ENCODE results near the gene PHPT1.

Gene PHPT1

GRCh38 chr9:136806067-136806466, 43.1 kb upstream of the PHPT1 start:
- Histone ChIP-seq H3K9ac (ENCODE audit: low read depth, low read length) (peak overlapping the region; percentile 71; the same call in 1 of the 2 replicates), H3K9me3 (ENCODE audit: insufficient read depth, low read length, severe bottlenecking) (no peaks in the 10 kb centered on the region), H3K79me2 (ENCODE audit: insufficient read depth, low read length) (peaks cover 40% of the 10 kb centered on the region), H3K27ac (ENCODE audit: low read length) (no peak overlapping the region), H3K4me3 (ENCODE audit: low read depth in 1 of 2, low read length in 2 of 2) (peak overlapping the region in 1 of 2 experiments; percentile 84; a peak in 1 of 4 replicates), H3K27me3 (ENCODE audit: insufficient read depth, low read length, poor library complexity) (peaks cover 5% of the 10 kb centered on the region), H4K20me1 (ENCODE audit: insufficient read depth, low read length) (peaks cover 14% of the 10 kb centered on the region; the same call in 1 of the 2 replicates), H3K4me2 (ENCODE audit: insufficient read depth, low read length) (peak overlapping the region; percentile 95), H3K4me1 (ENCODE audit: insufficient read depth, low read length) (peaks cover 38% of the 10 kb centered on the region), H3K36me3 (ENCODE audit: insufficient read depth, low read length) (peaks cover 23% of the 10 kb centered on the region), H2AFZ (ENCODE audit: low read depth, low read length) (no peak overlapping the region)
- TF ChIP-seq CTCF (IDR thresholded peaks at IDR 0.05; ENCODE audit: borderline replicate concordance, extremely low read depth, low read length, poor library complexity, severe bottlenecking) (no peak), EZH2 (IDR thresholded peaks at IDR 0.05; ENCODE audit: borderline replicate concordance, low read depth, low read length, severe bottlenecking) (no peak)
- DNase-seq (no peak), ATAC-seq (ENCODE audit: insufficient read depth, low read depth) (no peak)

- peaks cover 37% of the 10 kb centered on the region for H3K4me1 ChIP-seq (ENCODE audit: insufficient read depth, low read length)
- no peaks in the 10 kb centered on the region for H3K9me3 ChIP-seq (ENCODE audit: insufficient read depth, low read length, severe bottlenecking)
- peak overlapping the region; percentile 71 for H3K9ac ChIP-seq (ENCODE audit: low read depth, low read length)
- TF ChIP-seq CTCF (IDR thresholded peaks at IDR 0.05; ENCODE audit: borderline replicate concordance, extremely low read depth, low read length, poor library complexity, severe bottlenecking) (no peak), EZH2 (IDR thresholded peaks at IDR 0.05; ENCODE audit: borderline replicate concordance, low read depth, low read length, severe bottlenecking) (no peak)
- H3K4me2 ChIP-seq (ENCODE audit: insufficient read depth, low read length): peak overlapping the region; percentile 95
- peaks cover 46% of the 10 kb centered on the region for H3K79me2 ChIP-seq (ENCODE audit: insufficient read depth, low read length)
- no peak for ATAC-seq (ENCODE audit: insufficient read depth, low read depth)
- 0 out of 2 replicates have a peak overlapping the region, but pooled peaks have one; percentile 0 for H3K27ac ChIP-seq (ENCODE audit: low read length)
- DNase-seq: no peak
- no peaks in the 10 kb centered on the region for H3K27me3 ChIP-seq (ENCODE audit: insufficient read depth, low read length, poor library complexity)
- peaks cover 16% of the 10 kb centered on the region; the same call in 1 of the 2 replicates for H4K20me1 ChIP-seq (ENCODE audit: insufficient read depth, low read length)
- H3K4me3 ChIP-seq (ENCODE audit: low read depth in 1 of 2, low read length in 2 of 2): peak overlapping the region; percentile 22 to 84; a peak in 3 of 4 replicates
- H3K36me3 ChIP-seq (ENCODE audit: insufficient read depth, low read length): peaks cover 30% of the 10 kb centered on the region
- H2AFZ ChIP-seq (ENCODE audit: low read depth, low read length): no peak overlapping the region
Observed at GRCh38 chr9:136806631-136807201, 42.5 kb upstream of the PHPT1 start.

GRCh38 chr9:136807281-136808074, 41.7 kb upstream of the PHPT1 start, which contains the start of gene RABL6:
Gene RABL6 (plus strand): TSS chr9:136807948. CDS start chr9:136808197, 249 bp downstream.
- Histone ChIP-seq H3K27ac (ENCODE audit: low read length) (peak within 1 kb of the TSS; percentile 81), H3K4me2 (ENCODE audit: insufficient read depth, low read length) (peak within 1 kb of the TSS; percentile 95), H3K36me3 (ENCODE audit: insufficient read depth, low read length) (peaks cover 30% of the 10 kb centered on the region), H3K27me3 (ENCODE audit: insufficient read depth, low read length, poor library complexity) (no peaks in the 10 kb centered on the region), H3K9ac (ENCODE audit: low read depth, low read length) (peak within 1 kb of the TSS; percentile 71), H3K4me3 (ENCODE audit: low read depth in 1 of 2, low read length in 2 of 2) (peak within 1 kb of the TSS; percentile 83 to 84; a peak in 3 of 4 replicates), H4K20me1 (ENCODE audit: insufficient read depth, low read length) (peaks cover 17% of the 10 kb centered on the region; the same call in 1 of the 2 replicates), H3K79me2 (ENCODE audit: insufficient read depth, low read length) (peaks cover 53% of the 10 kb centered on the region), H3K4me1 (ENCODE audit: insufficient read depth, low read length) (peaks cover 37% of the 10 kb centered on the region), H3K9me3 (ENCODE audit: insufficient read depth, low read length, severe bottlenecking) (no peaks in the 10 kb centered on the region), H2AFZ (ENCODE audit: low read depth, low read length) (peak within 1 kb of the TSS; percentile 82)
- TF ChIP-seq CTCF (IDR thresholded peaks at IDR 0.05; ENCODE audit: borderline replicate concordance, extremely low read depth, low read length, poor library complexity, severe bottlenecking) (no peak), EZH2 (IDR thresholded peaks at IDR 0.05; ENCODE audit: borderline replicate concordance, low read depth, low read length, severe bottlenecking) (no peak)
- DNase-seq: peak; percentile 81
- peak; percentile 79 for ATAC-seq (ENCODE audit: insufficient read depth, low read depth)
